ENCODE results near the gene KCNIP3.

Gene KCNIP3

GRCh38 chr2:95297639-95298395 lies 670 bp downstream of the KCNIP3 start:
- no peak for DNase-seq

GRCh38 chr2:95298486-95299111 lies 1.5 kb downstream of the KCNIP3 start:
- no peak for DNase-seq

DNA sequence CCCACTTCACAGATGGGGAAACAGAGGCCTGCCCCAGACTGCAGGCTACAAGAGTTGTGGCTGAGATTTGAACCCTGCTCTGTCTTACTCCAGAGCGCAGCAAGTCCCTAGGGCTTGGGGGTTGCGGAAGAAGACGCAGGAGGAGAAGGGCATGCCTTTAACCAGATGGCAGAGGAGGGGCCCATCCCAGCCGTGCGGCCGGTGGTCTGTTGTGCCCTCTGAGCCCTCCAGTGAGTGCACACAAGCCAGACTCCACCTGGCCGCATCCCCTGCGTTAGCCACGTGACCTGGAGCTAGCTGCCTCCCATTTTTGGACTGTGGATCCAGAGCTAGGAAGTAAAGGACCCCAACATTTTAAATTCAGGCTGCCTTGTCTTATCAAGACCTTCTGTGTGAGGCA lies 2.8 kb downstream of the KCNIP3 start:
- DNase-seq: no peak

DNA sequence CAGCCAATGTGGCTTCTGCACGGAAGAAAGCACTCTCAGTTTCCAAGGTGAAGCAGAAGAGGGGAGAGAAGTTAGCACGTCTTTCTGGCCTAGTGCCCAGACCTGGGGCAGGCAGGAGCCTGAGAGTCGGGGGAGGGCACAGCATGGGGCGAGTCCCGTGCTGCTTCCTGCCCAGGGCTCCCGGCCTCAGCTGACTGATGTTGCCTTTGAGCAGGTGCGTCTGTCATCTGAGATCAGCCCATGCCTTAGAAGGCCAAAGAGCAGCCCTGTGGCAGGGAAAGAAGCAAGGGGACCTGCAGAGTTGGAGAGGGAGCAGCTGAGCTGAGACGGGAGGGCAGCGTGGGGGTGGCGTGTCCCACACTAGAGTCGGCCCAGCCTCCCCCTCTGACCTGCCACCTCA lies 3.3 kb downstream of the KCNIP3 start:
- no peak for DNase-seq

- DNase-seq: no peak
Observed at GRCh38 chr2:95301186-95301585, 4.0 kb downstream of the KCNIP3 start.

DNA sequence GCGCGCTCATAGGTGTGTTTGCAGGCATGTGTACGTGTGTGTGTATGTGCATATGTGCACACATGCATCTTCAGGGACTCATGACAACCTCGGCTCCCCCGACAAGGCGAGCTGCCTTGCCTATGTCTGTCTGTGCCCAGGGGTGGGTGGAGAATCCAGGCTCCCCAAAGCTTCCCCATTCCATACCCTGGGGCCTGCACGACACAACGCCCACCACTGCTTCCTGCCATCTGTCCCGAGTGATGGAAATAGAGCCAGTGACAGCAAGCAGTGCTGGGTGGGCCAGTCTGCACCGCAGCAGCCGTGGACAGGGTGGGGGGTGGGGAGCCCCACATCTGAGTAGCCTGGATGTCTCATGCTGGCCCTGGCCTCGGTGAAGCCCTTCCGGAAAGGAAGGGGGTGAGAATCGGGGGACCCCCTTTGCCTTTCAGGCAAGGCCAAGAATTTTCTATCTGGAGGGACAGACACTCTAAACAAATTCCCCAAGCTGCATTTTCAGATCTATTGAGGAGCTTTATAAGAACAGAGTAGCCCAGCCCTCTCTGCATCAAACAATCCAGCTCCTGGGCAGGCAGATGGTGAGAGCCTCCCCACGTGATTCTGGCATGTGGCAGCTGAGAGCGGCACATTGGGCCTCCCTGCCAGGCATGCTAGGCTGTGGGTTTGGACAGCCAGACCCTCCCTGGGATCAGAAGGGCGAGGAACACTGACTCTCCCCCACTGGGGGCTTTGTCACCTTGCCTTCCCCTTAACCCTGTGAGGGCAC lies 4.9 kb downstream of the KCNIP3 start:
- no peak for DNase-seq

GRCh38 chr2:95303191-95303919 lies 6.2 kb downstream of the KCNIP3 start:
- no peak for DNase-seq

DNA sequence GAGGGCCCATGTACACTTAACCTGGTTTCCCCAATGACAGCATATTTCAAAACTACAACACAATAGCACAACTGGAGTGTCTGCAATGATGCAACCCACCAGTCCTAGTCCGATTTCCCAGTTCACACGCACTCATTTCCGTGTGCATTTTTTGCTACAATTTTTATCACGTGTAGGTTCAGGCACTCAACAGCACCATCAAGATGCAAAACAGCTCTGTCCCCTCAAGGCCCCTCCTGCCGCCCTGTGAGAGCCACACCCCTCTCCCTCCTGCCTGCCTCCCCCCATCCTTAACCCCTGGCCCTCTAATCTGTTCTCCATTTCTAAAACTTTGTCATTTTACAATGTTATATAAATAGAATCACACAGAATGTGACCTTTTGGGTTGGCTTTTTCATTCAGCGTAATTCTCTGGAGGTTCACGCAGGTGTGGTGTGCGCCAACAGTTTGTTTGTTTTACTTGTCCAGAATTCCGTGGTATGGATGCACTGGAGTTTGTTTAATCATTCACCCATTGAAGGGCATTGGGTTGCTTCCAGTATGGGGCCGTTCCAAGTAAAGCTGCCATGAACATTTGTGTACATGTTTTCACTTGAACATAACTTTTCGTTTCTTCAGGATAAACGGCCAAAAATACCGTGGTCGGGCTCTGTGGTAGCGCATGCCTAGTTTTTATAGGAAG lies 8.4 kb downstream of the KCNIP3 start:
- no peak for DNase-seq

- DNase-seq: no peak
Observed at GRCh38 chr2:95306336-95306895, 9.3 kb downstream of the KCNIP3 start.

GRCh38 chr2:95307036-95307435 lies 9.9 kb downstream of the KCNIP3 start:
- DNase-seq: no peak

DNA sequence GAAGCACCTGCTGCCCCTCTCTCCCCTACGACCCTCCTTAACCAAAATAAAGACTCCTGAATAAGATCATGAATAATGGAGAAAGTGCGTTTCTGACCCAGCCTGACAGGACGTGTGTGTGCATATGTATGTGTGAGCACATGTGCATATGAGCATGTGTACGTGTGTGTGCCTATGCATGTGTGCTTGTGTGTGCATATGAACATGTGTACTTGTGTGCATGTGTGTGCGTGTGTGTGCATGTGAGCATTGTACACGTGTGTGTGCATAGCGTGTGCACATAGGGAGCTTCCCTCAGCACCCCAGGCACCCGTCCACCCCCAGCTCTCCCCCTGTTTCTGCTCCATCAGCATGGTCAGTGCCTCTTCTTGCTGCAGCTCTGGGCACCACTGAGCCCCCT lies 10.7 kb downstream of the KCNIP3 start:
- no peak for DNase-seq

GRCh38 chr2:95308426-95308990 lies 11.4 kb downstream of the KCNIP3 start:
- no peak for DNase-seq

DNA sequence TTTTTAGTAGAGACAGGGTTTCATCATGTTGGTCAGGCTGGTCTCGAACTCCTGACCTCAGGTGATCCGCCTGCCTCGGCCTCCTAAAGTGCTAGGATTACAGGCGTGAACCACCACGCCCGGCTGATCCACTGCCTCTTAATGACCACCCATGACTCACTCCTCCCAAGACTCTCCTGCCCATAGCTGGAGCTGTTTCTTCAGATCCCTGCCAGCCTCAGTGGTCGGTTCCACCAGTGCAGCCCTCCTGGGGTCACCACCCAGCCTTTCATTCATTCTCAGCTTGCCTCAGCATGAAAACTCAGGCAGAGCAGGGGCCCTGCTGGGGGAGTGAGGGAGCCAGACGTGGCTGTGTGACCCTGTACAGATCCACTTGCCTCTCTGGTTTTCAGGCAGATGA lies 12.5 kb downstream of the KCNIP3 start:
- no peak for DNase-seq

DNA sequence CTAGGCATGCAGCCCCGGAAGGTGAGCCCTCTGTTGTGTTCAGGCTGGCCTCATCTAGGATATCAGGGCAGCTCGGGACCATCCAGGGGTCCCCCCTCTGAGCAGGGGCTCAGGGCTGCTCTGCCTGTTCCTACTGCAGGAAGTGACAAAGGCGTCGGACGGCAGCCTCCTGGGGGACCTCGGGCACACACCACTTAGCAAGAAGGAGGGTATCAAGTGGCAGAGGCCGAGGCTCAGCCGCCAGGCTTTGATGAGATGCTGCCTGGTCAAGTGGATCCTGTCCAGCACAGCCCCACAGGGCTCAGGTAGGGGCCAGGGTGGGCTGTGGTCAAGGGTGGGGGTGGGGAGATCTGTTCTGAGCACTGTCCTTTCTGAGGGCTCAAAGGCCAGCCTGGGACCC lies 13.1 kb downstream of the KCNIP3 start:
- DNase-seq: no peak

GRCh38 chr2:95310651-95311050 lies 13.5 kb downstream of the KCNIP3 start:
- DNase-seq: no peak

GRCh38 chr2:95311815-95312542 lies 14.8 kb downstream of the KCNIP3 start:
- no peak for DNase-seq

GRCh38 chr2:95312543-95313201 lies 15.5 kb downstream of the KCNIP3 start:
- DNase-seq: no peak

- DNase-seq: no peak
Observed at GRCh38 chr2:95313296-95314131, 16.4 kb downstream of the KCNIP3 start.

GRCh38 chr2:95314598-95314963 lies 17.4 kb downstream of the KCNIP3 start:
- no peak for DNase-seq

Measured in stimulated activated CD4-positive, alpha-beta T cell treated with anti-CD3 and anti-CD28 coated beads, Interleukin-12 subunit alpha, Interleukin-12 subunit beta, amount 100 ng/mL, for 4 hours (primary cell).